Esophagus (tissue), 2 donors: Measurements from ENCODE around the gene ARID5A. TPM values are rescaled to one million over a fixed set of nuclear protein-coding genes. Genes with fewer than 3 reads are reported as not detected.

ENCODE experiments used
- H3K27ac ChIP-seq, 2 donors: one replicate each; pipeline ENCODE4 v1.5.1; 2013; ENCODE audit warnings: low read depth in 2 of 2, mild to moderate bottlenecking in 2 of 2, inconsistent platforms in 1 of 2, low read length in 1 of 2, moderate library complexity in 1 of 2
- H3K27me3 ChIP-seq, 2 donors: one replicate each; pipeline ENCODE4 v1.6.1; 2013; ENCODE audit warnings: low read length in 2 of 2, control low read depth in 1 of 2, mild to moderate bottlenecking in 1 of 2; ENCODE audit not compliant: insufficient read depth in 2 of 2, control insufficient read depth in 1 of 2
- H3K36me3 ChIP-seq, 2 donors: one replicate each; pipeline ENCODE4 v1.6.1; 2013; ENCODE audit warnings: low read length in 1 of 2; ENCODE audit not compliant: control insufficient read depth in 2 of 2, insufficient read depth in 2 of 2
- H3K4me1 ChIP-seq, 2 donors: one replicate each; pipeline ENCODE4 v1.6.1; 2013; ENCODE audit warnings: low read length in 1 of 2; ENCODE audit not compliant: control insufficient read depth in 2 of 2, insufficient read depth in 2 of 2
- H3K4me3 ChIP-seq, 2 donors: one replicate each; pipeline ENCODE4 v1.5.1; 2013; ENCODE audit warnings: low read length in 2 of 2, mild to moderate bottlenecking in 2 of 2, low read depth in 1 of 2, moderate library complexity in 1 of 2
- H3K9me3 ChIP-seq, 2 donors: one replicate each; pipeline ENCODE4 v1.6.1; 2013; ENCODE audit warnings: mild to moderate bottlenecking in 2 of 2, low read depth in 1 of 2, low read length in 1 of 2, moderate library complexity in 1 of 2; ENCODE audit not compliant: control insufficient read depth in 2 of 2, insufficient read depth in 1 of 2
- WGBS, 2 donors: extraction: QIAGEN DNeasy Blood & Tissue Kit; methylation state at CpG; one replicate each; pipeline ENCODE4 v1.1.7; 2013; 5-methylcytosine and 5-hydroxymethylcytosine counted together
- polyA plus RNA-seq, 2 donors: library from polyadenylated mRNA; stranded (reverse); fragments of 200-250 nt; gene quantifications; one replicate each; pipeline ENCODE4 v1.2.3, GENCODE V29; 2013
- donor health status: healthy with polysubstance abuse.
- donor health status: Bipolar disorder and iron deficiency.

ARID5A gene
- polyA plus RNA-seq, 2 donors = 8.0 to 9.7 TPM

DNA sequence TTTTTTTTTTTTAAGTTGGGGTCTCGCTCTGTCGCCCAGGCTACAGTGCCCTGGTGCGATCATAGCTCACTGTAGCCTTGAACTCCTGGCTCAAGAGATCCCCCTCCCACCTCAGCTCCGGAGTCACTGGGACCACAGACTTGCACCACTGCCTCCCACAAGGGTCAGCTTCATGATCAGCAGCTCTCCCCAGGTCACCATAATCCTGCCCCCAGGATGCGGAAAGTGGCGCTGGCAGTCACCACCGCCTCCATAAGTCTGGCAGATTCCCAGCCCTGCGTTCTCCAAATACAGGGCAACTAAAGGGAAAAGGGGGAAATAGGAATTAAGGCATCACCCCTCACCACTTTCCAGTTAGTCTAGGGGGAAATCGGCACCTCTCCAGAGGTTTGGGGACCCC, 5.2 kb upstream of the ARID5A start:
- no peaks in the 10 kb centered on the region for H3K36me3 ChIP-seq
- no peak overlapping the region for H3K4me3 ChIP-seq
- H3K27ac ChIP-seq = peak overlapping the region; percentile 85 to 90
- H3K4me1 ChIP-seq = peaks cover 2 to 22% of the 10 kb centered on the region in 2 donors
- 71 to 82% methylated on average over 9 of the region's 9 CpGs for WGBS, 2 donors
- no peaks in the 10 kb centered on the region for H3K27me3 ChIP-seq
- no peaks in the 10 kb centered on the region for H3K9me3 ChIP-seq

GRCh38 chr2:96531872-96532505, 4.6 kb upstream of the ARID5A start:
- Histone ChIP-seq H3K27ac (peak overlapping the region; percentile 85 to 90), H3K4me1 (peaks cover 2 to 22% of the 10 kb centered on the region in 2 donors), H3K4me3 (no peak overlapping the region), H3K27me3 (no peaks in the 10 kb centered on the region), H3K36me3 (no peaks in the 10 kb centered on the region), H3K9me3 (no peaks in the 10 kb centered on the region)
- 7 to 10% methylated on average over 23 of the region's 23 CpGs for WGBS, 2 donors

- Histone ChIP-seq H3K36me3 (no peaks in the 10 kb centered on the region), H3K4me1 (peaks cover 2 to 27% of the 10 kb centered on the region in 2 donors), H3K27ac (peak overlapping the region; percentile 72 to 86), H3K9me3 (no peaks in the 10 kb centered on the region), H3K27me3 (no peaks in the 10 kb centered on the region), H3K4me3 (no peak overlapping the region)
- WGBS, 2 donors = 74 to 80% methylated on average over 7 of the region's 7 CpGs
These were observed 3.8 kb upstream of the ARID5A start for GRCh38 chr2:96532641-96533291.

GRCh38 chr2:96533292-96534073, 3.1 kb upstream of the ARID5A start:
- peak overlapping the region; percentile 72 to 86 for H3K27ac ChIP-seq
- no peaks in the 10 kb centered on the region for H3K36me3 ChIP-seq
- H3K4me3 ChIP-seq = no peak overlapping the region
- H3K4me1 ChIP-seq = peaks cover 2 to 30% of the 10 kb centered on the region in 2 donors
- H3K9me3 ChIP-seq = no peaks in the 10 kb centered on the region
- WGBS, 2 donors = 13 to 40% methylated on average over 8 of the region's 8 CpGs
- no peaks in the 10 kb centered on the region for H3K27me3 ChIP-seq

GRCh38 chr2:96534141-96534540, 2.4 kb upstream of the ARID5A start:
- H3K4me3 ChIP-seq = no peak overlapping the region
- H3K36me3 ChIP-seq = no peaks in the 10 kb centered on the region
- no peaks in the 10 kb centered on the region for H3K9me3 ChIP-seq
- no peaks in the 10 kb centered on the region for H3K27me3 ChIP-seq
- H3K27ac ChIP-seq = peak overlapping the region; percentile 22 to 86
- WGBS, 2 donors = 22 to 27% methylated on average over 4 of the region's 4 CpGs
- H3K4me1 ChIP-seq = peaks cover 2 to 27% of the 10 kb centered on the region in 2 donors

- peak overlapping the region; percentile 69 to 78 for H3K27ac ChIP-seq
These were observed 1.8 kb upstream of the ARID5A start for GRCh38 chr2:96534701-96535181.

GRCh38 chr2:96535331-96535730, 1.2 kb upstream of the ARID5A start:
- Histone ChIP-seq H3K27ac (no peak overlapping the region), H3K27me3 (no peaks in the 10 kb centered on the region), H3K4me3 (no peak overlapping the region), H3K9me3 (no peaks in the 10 kb centered on the region), H3K36me3 (no peaks in the 10 kb centered on the region), H3K4me1 (peaks cover 2 to 34% of the 10 kb centered on the region in 2 donors)
- WGBS, 2 donors = 83 to 90% methylated on average over 4 of the region's 4 CpGs

More at GRCh38 chr2:96534701-96535181, 1.8 kb upstream of the ARID5A start:
- WGBS, 2 donors = 32 to 40% methylated on average over 5 of the region's 5 CpGs
- Histone ChIP-seq H3K36me3 (no peaks in the 10 kb centered on the region), H3K4me1 (peaks cover 2 to 29% of the 10 kb centered on the region in 2 donors), H3K27me3 (no peaks in the 10 kb centered on the region), H3K9me3 (no peaks in the 10 kb centered on the region), H3K4me3 (no peak overlapping the region)

DNA sequence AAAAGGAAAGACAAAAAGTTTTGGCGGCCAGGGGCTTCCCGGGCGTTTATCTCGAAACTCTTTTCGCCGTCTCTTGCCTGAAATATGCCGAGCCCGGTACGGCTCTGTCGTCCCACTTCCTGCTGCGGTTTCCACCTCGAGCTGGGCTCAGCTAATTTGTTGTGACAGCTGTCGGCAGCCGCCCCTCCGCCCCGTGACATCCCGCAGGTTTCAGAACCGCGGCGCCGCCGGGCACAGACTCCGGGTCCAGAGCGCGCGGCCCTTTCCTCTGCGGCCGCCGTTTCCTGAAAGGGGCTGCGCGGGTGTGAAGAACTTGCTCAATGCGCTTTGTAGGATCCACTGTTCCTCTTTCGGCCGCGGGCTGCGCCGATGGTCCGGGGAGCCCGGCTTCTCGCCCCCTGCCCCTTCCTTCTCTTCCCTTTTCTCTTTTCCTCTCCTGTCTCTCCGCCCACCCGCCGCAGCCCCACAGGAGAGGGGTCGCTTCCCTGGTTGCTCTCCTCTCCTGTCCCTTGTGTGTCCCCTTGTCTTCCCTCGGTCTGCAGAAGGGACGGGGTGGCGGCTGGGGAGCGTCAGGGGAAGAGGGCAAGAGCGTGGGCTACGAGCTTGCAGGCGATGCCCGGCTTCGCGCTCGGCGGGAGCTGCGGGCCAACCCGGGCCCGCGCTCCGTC, 648 bp downstream of the ARID5A start:
- Histone ChIP-seq H3K4me3 (peak overlapping the region; percentile 64 to 65), H3K36me3 (no peaks in the 10 kb centered on the region), H3K27me3 (no peaks in the 10 kb centered on the region), H3K4me1 (peaks cover 5 to 29% of the 10 kb centered on the region in 2 donors), H3K9me3 (no peaks in the 10 kb centered on the region), H3K27ac (peak overlapping the region; percentile 80 to 93)
- WGBS, 2 donors = 0 to 1% methylated on average over 57 to 61 of the region's 61 CpGs
